ENCODE results near the gene INVS. TPM values are rescaled to one million over a fixed set of nuclear protein-coding genes. Genes with fewer than 3 reads are reported as not detected.

Gene INVS
- total and polyA plus RNA-seq, 2 of the 13 experiments (the other 11 are each of a cell fraction or from before 2014, with no cell fraction given), result 11.3 to 16.3 TPM

GRCh38 chr9:100307080-100307479 is 208.0 kb downstream of the INVS start:
- BruUV-seq (replicated peaks), result no TSS peak
- Histone ChIP-seq H3K27ac (ENCODE audit: extremely low read length, insufficient read depth, low read length) (no peak overlapping the region), H3K9me3 (ENCODE audit: low read length) (no peaks in the 10 kb centered on the region), H3K4me3 (replicated peaks in 1 of 3; ENCODE audit: insufficient read depth in 1 of 3, low read depth in 2 of 3, low read length in 3 of 3) (no peak overlapping the region), H2AFZ (ENCODE audit: low read length) (no peak overlapping the region), H3K79me2 (ENCODE audit: insufficient read depth, low read length) (peaks cover 13% of the 10 kb centered on the region), H3K36me3 (replicated peaks in 1 of 2; ENCODE audit: control insufficient read depth in 1 of 2, insufficient read depth in 2 of 2, low read length in 2 of 2) (peaks cover 15 to 67% of the 10 kb centered on the region in 2 experiments), H3K27me3 (ENCODE audit: control insufficient read depth in 1 of 2, insufficient read depth in 2 of 2, low read length in 2 of 2) (no peaks in the 10 kb centered on the region), H3K9ac (ENCODE audit: insufficient read depth, low read depth, low read length) (no peak overlapping the region), H4K20me1 (ENCODE audit: insufficient read depth, low read length) (peaks cover 5% of the 10 kb centered on the region; the same call in 1 of the 2 replicates), H3K4me1 (ENCODE audit: insufficient read depth, low read length) (peaks cover 12% of the 10 kb centered on the region; the same call in 1 of the 2 replicates), H3K4me2 (ENCODE audit: low read depth, low read length) (no peak overlapping the region)
- WGBS (ENCODE audit: low lambda C conversion rate), result 97% methylated on average over 2 of the region's 2 CpGs
- ChIA-PET POLR2A (no interaction called here), CTCF (ENCODE audit: low intra/inter-chr PET ratio, low total read pairs) (no interaction called here)
- FAIRE-seq (no peak), ATAC-seq (no peak), DNase-seq (ENCODE audit: low spot score) (no peak)
- in situ Hi-C loops (cut with HindIII; ENCODE audit: extremely low pct_ligation_motif_present, low pct_unique_long_range_greater_than_20kb), result loop anchor here (25.0 kb wide), 1 partner anchor 270 kb away; no protein-coding TSS in a partner anchor
- TF ChIP-seq ZNF556 (CRISPR knock-in tag; IDR thresholded peaks at IDR 0.05; ENCODE audit: borderline replicate concordance) (no peak), RELA (CRISPR knock-in tag; IDR thresholded peaks at IDR 0.05) (no peak), CEBPB (IDR thresholded peaks at IDR 0.05; ENCODE audit: borderline replicate concordance, low read depth, low read length) (no peak), KDM6A (CRISPR knock-in tag; IDR thresholded peaks at IDR 0.05; ENCODE audit: low read depth) (no peak), CAMTA2 (CRISPR knock-in tag; IDR thresholded peaks at IDR 0.05; ENCODE audit: borderline replicate concordance) (no peak), PLRG1 (conservative IDR thresholded peaks at IDR 0.05) (no peak), E2F2 (CRISPR knock-in tag; IDR thresholded peaks at IDR 0.05; ENCODE audit: borderline replicate concordance) (no peak), IRX3 (CRISPR knock-in tag; IDR thresholded peaks at IDR 0.05; ENCODE audit: borderline replicate concordance, low read depth) (no peak), GFI1 (CRISPR knock-in tag; IDR thresholded peaks at IDR 0.05; ENCODE audit: borderline replicate concordance) (no peak), CSRNP1 (CRISPR knock-in tag; IDR thresholded peaks at IDR 0.05) (no peak), RAD51 (IDR thresholded peaks at IDR 0.05; ENCODE audit: borderline replicate concordance) (no peak)
- intact Hi-C loops (cut with micrococcal nuclease; ENCODE audit: unreplicated experiment), result no loop called here

Data from HepG2 (cell line).